LNCAP (cell line): ENCODE data around the gene PCCB.

ENCODE experiments used
- TF ChIP-seq, protein P1 (sequence below): fragments of 450-650 bp; IDR thresholded peaks from 2 replicates; pipeline ENCODE4 v1.5.1; 2017; ENCODE audit warnings: mild to moderate bottlenecking

The PCCB gene

DNA sequence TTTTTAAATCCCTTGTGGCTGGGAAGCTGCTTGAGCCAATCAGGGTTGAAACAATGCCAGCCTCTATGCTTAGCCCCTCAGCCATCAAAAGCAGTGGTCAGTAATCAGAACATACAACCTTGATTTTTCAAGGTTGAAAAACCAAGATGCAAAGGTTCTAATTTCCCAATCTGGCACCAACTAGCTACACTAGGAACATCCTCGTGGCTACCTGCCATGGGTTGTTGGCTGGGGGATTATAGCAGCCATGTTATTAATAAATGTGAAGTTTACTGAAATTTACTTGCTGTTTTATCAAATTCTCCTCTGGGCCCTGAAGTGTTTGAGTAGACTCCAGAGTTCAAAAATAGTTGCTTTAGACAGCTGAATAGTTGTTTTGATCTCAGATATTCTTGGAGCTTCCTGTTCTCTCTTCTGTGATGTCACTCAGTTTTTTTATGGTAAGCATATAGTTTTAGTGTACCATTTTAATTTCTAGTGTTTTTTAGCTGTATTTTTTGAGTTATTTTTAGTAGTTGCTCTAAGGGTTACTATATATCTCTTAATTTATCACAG, 31.9 kb downstream of the PCCB start:
- TF ChIP-seq, protein P1, sequence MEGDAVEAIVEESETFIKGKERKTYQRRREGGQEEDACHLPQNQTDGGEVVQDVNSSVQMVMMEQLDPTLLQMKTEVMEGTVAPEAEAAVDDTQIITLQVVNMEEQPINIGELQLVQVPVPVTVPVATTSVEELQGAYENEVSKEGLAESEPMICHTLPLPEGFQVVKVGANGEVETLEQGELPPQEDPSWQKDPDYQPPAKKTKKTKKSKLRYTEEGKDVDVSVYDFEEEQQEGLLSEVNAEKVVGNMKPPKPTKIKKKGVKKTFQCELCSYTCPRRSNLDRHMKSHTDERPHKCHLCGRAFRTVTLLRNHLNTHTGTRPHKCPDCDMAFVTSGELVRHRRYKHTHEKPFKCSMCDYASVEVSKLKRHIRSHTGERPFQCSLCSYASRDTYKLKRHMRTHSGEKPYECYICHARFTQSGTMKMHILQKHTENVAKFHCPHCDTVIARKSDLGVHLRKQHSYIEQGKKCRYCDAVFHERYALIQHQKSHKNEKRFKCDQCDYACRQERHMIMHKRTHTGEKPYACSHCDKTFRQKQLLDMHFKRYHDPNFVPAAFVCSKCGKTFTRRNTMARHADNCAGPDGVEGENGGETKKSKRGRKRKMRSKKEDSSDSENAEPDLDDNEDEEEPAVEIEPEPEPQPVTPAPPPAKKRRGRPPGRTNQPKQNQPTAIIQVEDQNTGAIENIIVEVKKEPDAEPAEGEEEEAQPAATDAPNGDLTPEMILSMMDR, result no peak

DNA sequence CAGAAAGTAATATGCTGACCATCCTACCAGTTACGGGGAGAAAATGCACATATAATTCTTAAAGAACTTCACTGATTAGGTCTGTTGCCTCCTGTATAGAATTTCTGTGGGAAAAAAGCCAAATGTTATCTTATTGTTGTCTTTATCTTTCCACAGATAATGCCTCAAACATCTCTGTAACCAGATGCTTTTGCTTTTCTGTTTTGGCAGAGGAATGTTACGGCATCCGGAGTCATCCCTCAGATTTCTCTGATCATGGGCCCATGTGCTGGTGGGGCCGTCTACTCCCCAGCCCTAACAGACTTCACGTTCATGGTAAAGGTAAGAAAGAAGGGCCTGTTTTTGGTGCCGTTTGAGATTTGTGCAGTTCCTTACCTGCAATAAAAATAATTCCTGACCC, 33.5 kb downstream of the PCCB start:
- TF ChIP-seq, protein P1, result no peak

DNA sequence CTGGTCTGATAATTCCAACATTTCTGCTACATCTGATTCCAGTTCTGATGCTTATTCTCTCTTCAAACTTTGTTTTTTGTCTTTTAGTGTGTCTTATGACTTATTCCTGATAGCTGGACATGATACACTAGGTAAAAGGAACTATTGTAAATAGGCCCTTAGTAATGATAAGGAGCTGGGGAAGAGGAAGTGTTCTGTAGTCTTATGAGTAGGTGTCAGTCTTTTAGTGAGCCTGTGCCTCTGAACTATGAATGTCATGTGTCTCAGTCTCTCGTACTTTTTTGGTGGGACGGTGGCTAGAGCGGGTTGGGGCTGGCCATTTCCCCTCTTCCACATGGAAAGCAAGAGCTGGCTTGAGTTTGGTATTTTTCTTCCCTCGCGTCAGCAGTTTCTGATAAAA, 41.2 kb downstream of the PCCB start:
- TF ChIP-seq, protein P1, result no peak

DNA sequence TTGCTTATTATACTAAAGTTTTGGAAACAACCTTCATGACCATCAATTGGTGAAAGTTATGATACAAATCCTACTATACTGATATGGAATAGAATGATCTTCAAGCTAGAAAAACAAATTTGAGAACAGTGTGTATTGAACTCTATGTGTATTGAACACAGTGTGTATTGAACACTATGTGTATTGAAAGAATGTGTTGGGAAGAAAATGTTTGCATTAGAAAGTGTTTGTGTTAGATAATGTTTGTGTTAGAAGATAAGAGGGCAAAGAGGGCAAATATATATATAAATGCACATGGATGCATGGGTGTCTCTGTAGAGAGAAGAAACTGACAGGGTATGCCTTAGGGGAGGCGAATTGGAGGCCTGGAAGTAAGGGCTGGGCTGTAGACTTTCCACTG, 42.4 kb downstream of the PCCB start:
- TF ChIP-seq, protein P1, result no peak

DNA sequence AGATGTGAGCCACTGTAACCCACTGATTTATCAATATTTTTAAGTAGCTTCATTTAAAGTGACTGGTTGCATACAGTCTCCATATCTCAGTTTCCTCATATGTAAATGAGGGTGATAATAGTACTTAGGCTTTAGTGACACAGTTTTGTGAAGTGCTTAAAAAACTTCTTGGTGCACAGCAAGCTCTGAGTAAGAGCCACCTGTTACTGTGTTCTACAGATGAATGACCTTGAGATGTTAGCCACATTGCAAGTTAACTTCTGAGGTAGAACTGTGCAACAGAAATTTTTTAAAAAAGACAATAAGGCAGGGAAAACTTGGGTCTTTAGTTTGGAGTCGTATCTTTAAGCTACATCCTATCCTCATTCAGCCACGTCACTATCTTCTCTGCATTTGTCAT, 43.1 kb downstream of the PCCB start:
- TF ChIP-seq, protein P1, result no peak

DNA sequence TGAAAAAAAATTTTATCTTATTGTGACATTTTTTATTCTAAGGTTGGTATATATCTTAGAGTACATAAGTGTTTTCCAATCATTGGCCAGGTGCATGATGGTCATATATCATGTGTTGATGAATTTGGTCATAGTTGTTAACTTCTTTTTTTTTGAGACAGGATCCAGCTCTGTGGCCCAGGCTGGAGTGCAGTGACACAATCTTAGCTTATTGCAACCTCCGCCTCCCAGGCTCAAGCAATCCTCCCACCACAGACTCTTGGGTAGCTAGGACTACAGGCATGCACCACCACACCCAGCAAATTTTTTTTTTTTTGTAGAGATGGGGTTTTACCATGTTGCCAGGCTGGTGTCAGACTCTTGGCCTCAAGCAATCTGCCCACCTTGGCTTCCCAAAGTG, 44.0 kb downstream of the PCCB start:
- TF ChIP-seq, protein P1, result no peak

DNA sequence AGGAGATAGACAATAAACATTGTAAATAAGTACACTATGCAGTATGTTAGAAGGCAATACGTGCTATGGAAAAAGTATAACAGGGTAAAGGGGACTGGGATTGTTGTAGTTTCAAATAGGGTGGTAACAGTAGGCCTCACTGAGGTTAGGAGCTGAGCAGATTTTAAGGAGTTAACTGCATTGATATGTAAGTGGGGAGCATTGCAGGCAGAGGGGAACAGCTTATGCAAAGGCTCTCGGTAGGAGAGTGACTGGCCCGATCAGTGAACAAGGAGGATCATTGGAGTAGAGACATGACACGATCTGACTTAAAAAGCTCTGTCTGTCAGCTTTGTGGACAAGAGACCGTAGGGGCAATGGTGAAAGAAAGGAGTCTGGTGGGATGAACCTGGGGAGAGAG, 46.8 kb downstream of the PCCB start:
- TF ChIP-seq, protein P1, result no peak

DNA sequence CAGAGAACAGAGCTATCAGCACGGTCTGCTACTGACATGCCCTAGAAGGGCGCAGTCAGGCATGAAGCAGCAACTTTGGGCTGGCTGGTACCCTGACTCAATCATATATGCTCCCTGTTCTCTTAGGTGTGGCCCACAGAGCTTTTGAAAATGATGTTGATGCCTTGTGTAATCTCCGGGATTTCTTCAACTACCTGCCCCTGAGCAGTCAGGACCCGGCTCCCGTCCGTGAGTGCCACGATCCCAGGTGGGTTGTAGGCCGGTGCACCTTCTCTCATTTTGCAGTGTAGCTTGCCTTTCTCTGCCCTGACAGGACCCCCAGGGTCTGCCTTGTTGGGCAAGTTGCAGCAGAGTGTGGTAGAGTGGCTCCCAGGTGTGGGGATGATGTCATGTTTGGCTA, 47.7 kb downstream of the PCCB start:
- TF ChIP-seq, protein P1, result no peak
